WTC11 (cell line): ENCODE data around the gene ATP5PB. TPM values are rescaled to one million over a fixed set of nuclear protein-coding genes. Genes with fewer than 3 reads are reported as not detected.

Experiments
- ATAC-seq: fragments of 200-7000 bp; cut with Tn5 transposase; 2 replicates; pipeline ENCODE4 v1.10.0; 2021; ENCODE audit warnings: mild to moderate bottlenecking, moderate library complexity
- CTCF ChIA-PET: fragments of 300-600 bp; sonication (Branson Sonifier 250); formaldehyde crosslinking; loops from one replicate; lab custom pipeline; 2021; ENCODE audit warnings: antibody characterized with exemption; lab: Charles Lee
- POLR2A ChIA-PET: fragments of 350-600 bp; sonication (Branson Sonifier 250); formaldehyde crosslinking; loops from one replicate; lab custom pipeline; 2021; ENCODE audit warnings: antibody characterized with exemption; lab: Charles Lee
- DNase-seq: peaks from one replicate; pipeline ENCODE4 v3.0.0; 2021; ENCODE audit warnings: low spot score
- H3K27ac Mint-ChIP-seq: 2 replicates; pipeline ENCODE4 v1.8.0; 2021; ENCODE audit warnings: mixed read lengths
- H3K27me3 Mint-ChIP-seq: 2 replicates; pipeline ENCODE4 v1.8.0; 2021; ENCODE audit warnings: low read depth, mild to moderate bottlenecking, moderate library complexity, mixed read lengths
- H3K36me3 Mint-ChIP-seq: 2 replicates; pipeline ENCODE4 v1.8.0; 2021; ENCODE audit warnings: mixed read lengths
- H3K4me1 Mint-ChIP-seq: 2 replicates; pipeline ENCODE4 v1.8.0; 2022; ENCODE audit warnings: mixed read lengths
- H3K4me3 Mint-ChIP-seq: 2 replicates; pipeline ENCODE4 v1.8.0; 2021; ENCODE audit warnings: mild to moderate bottlenecking, moderate library complexity, mixed read lengths
- H3K9me3 Mint-ChIP-seq: 2 replicates; pipeline ENCODE4 v1.8.0; 2021; ENCODE audit warnings: mixed read lengths
- GABPB1 ChIP-seq: sonication (generic); formaldehyde crosslinking; IDR thresholded peaks from 2 replicates; pipeline ENCODE4 v1.8.1; 2023; ENCODE audit warnings: mild to moderate bottlenecking, missing genetic modification reagents
- JUN ChIP-seq: sonication (generic); formaldehyde crosslinking; IDR thresholded peaks from 2 replicates; pipeline ENCODE4 v1.8.0; 2023; ENCODE audit warnings: mild to moderate bottlenecking, missing genetic modification reagents
- TCF7 ChIP-seq: sonication (generic); formaldehyde crosslinking; IDR thresholded peaks from 2 replicates; pipeline ENCODE4 v1.8.0; 2022; ENCODE audit warnings: mild to moderate bottlenecking, low read depth, missing genetic modification reagents, moderate library complexity
- TEAD1 ChIP-seq: sonication (generic); formaldehyde crosslinking; IDR thresholded peaks from 2 replicates; pipeline ENCODE4 v1.8.0; 2022; ENCODE audit warnings: mild to moderate bottlenecking, missing genetic modification reagents
- total RNA-seq: library from RNA; stranded (reverse); gene quantifications from 3 replicates; pipeline ENCODE4 v1.2.3, GENCODE V29; 2021
- TF ChIP-seq, protein P1 (sequence below): sonication (generic); formaldehyde crosslinking; conservative IDR thresholded peaks from 2 replicates; pipeline ENCODE4 v1.8.1; 2022; ENCODE audit warnings: mild to moderate bottlenecking, missing genetic modification reagents
- TF ChIP-seq, protein P2 (sequence below): sonication (generic); formaldehyde crosslinking; IDR thresholded peaks from 2 replicates; pipeline ENCODE4 v1.8.0; 2022; ENCODE audit warnings: mild to moderate bottlenecking, missing genetic modification reagents
- TF ChIP-seq, protein P3 (sequence below): sonication (generic); formaldehyde crosslinking; IDR thresholded peaks from 2 replicates; pipeline ENCODE4 v1.8.1; 2023; ENCODE audit warnings: mild to moderate bottlenecking, missing genetic modification reagents, moderate library complexity
- TF ChIP-seq, protein P4 (sequence below): sonication (generic); formaldehyde crosslinking; IDR thresholded peaks from 2 replicates; pipeline ENCODE4 v1.8.1; 2023; ENCODE audit warnings: mild to moderate bottlenecking, missing genetic modification reagents, moderate library complexity
- TF ChIP-seq, protein P5 (sequence below): fragments of 250-450 bp; sonication (Bioruptor Pico); IDR thresholded peaks from 2 replicates; pipeline ENCODE4 v1.9.0; 2021; ENCODE audit warnings: mild to moderate bottlenecking, borderline replicate concordance
- TF ChIP-seq, protein P6 (sequence below): sonication (generic); formaldehyde crosslinking; IDR thresholded peaks from 2 replicates; pipeline ENCODE4 v1.8.0; 2022; ENCODE audit warnings: missing genetic modification reagents
- TF ChIP-seq, protein P7 (sequence below): sonication (generic); formaldehyde crosslinking; IDR thresholded peaks from 2 replicates; pipeline ENCODE4 v1.8.0; 2023; ENCODE audit warnings: mild to moderate bottlenecking, missing genetic modification reagents
- TF ChIP-seq, protein P8 (sequence below): fragments of 200-600 bp; IDR thresholded peaks from 2 replicates; pipeline ENCODE4 v1.8.0; 2022; ENCODE audit warnings: antibody characterized with exemption

Gene ATP5PB
- total RNA-seq, 1 experiment from 2014 or later = 284 TPM

DNA sequence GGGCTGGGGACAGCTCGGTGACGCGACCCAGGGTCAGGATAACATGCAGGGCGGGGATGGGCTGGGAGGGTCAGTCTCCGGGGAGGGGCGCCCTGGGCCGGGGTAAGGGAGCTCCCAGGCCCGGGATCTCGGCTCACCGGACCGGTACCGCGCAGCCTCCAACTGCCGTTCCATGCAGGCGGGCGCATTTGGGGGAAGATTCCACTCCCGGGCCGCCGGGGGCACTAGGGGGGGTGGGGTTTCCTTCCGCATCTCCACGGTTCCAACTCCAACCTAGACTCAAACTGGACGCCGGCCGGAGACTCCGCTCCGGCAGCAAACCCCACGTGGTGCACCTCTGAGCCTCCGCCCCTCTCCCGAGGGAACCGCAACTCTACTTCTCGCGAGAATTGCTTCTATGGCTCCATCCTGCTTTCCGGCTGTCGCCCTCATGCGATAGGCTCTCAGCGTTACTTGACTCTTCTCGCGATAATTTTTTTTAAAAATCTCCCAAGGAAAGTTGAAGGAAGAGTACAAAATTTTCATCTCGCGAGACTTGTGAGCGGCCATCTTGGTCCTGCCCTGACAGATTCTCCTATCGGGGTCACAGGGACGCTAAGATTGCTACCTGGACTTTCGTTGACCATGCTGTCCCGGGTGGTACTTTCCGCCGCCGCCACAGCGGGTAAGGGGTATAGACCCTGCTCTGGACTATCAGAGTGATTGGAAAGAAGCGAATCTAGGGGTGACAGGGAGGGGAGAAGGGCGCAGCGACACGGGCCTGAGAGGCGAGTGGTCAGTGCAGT is at the start of gene ATP5PB, which contains the start of gene WDR77 (continued):
- TF ChIP-seq, protein P1, sequence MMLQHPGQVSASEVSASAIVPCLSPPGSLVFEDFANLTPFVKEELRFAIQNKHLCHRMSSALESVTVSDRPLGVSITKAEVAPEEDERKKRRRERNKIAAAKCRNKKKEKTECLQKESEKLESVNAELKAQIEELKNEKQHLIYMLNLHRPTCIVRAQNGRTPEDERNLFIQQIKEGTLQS (CRISPR knock-in tag) = no peak
- TF ChIP-seq, protein P2, sequence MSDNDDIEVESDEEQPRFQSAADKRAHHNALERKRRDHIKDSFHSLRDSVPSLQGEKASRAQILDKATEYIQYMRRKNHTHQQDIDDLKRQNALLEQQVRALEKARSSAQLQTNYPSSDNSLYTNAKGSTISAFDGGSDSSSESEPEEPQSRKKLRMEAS (CRISPR knock-in tag) = peak; percentile 71
- TF ChIP-seq TCF7 (CRISPR knock-in tag) (no peak), TEAD1 (CRISPR knock-in tag) (no peak), GABPB1 (CRISPR knock-in tag) (no peak), JUN (CRISPR knock-in tag) (no peak)
- TF ChIP-seq, protein P3, sequence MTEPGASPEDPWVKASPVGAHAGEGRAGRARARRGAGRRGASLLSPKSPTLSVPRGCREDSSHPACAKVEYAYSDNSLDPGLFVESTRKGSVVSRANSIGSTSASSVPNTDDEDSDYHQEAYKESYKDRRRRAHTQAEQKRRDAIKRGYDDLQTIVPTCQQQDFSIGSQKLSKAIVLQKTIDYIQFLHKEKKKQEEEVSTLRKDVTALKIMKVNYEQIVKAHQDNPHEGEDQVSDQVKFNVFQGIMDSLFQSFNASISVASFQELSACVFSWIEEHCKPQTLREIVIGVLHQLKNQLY = no peak
- TF ChIP-seq, protein P4, sequence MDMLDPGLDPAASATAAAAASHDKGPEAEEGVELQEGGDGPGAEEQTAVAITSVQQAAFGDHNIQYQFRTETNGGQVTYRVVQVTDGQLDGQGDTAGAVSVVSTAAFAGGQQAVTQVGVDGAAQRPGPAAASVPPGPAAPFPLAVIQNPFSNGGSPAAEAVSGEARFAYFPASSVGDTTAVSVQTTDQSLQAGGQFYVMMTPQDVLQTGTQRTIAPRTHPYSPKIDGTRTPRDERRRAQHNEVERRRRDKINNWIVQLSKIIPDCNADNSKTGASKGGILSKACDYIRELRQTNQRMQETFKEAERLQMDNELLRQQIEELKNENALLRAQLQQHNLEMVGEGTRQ (CRISPR knock-in tag) = peak; percentile 84
- TF ChIP-seq, protein P5, sequence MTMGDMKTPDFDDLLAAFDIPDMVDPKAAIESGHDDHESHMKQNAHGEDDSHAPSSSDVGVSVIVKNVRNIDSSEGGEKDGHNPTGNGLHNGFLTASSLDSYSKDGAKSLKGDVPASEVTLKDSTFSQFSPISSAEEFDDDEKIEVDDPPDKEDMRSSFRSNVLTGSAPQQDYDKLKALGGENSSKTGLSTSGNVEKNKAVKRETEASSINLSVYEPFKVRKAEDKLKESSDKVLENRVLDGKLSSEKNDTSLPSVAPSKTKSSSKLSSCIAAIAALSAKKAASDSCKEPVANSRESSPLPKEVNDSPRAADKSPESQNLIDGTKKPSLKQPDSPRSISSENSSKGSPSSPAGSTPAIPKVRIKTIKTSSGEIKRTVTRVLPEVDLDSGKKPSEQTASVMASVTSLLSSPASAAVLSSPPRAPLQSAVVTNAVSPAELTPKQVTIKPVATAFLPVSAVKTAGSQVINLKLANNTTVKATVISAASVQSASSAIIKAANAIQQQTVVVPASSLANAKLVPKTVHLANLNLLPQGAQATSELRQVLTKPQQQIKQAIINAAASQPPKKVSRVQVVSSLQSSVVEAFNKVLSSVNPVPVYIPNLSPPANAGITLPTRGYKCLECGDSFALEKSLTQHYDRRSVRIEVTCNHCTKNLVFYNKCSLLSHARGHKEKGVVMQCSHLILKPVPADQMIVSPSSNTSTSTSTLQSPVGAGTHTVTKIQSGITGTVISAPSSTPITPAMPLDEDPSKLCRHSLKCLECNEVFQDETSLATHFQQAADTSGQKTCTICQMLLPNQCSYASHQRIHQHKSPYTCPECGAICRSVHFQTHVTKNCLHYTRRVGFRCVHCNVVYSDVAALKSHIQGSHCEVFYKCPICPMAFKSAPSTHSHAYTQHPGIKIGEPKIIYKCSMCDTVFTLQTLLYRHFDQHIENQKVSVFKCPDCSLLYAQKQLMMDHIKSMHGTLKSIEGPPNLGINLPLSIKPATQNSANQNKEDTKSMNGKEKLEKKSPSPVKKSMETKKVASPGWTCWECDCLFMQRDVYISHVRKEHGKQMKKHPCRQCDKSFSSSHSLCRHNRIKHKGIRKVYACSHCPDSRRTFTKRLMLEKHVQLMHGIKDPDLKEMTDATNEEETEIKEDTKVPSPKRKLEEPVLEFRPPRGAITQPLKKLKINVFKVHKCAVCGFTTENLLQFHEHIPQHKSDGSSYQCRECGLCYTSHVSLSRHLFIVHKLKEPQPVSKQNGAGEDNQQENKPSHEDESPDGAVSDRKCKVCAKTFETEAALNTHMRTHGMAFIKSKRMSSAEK = no peak

DNA sequence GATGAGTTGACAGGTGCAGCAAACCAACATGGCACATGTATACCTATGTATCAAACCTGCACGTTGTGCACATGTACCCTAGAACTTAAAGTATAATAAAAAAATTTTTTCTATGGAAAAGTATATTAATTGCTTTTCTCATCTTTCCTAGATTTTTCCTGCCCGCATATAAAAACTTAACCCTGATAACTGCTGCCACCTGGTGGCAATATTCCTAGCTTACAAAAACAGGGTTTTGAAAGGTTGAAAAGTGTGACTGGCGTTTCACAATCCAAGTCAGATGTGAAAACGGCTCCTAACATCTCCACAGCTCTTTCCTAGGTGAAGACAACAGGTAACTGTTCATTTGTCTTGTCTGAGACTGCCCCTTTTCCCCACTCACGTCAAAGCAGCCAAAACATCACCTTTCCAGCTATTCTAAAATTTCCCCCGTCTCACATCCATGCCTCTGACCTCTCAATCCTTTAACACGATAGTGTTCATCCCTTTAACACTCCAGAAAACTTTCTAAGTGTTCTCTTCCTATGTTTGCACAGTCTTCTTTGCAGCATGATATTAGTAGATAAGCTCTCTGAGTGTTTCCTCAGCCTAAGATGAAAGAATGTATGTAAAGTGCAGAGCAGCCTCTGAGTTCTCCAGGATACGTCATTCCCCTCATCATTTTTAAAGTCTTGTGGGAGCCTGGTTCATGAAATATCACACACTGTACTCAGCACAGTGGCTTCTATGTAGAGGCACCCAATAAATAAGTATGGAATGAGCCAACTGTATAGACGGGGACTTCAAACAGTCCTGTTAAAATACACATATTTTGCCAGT is 49.3 kb upstream of the ATP5PB start:
- Mint-ChIP-seq H3K4me3 (no peak overlapping the region), H3K27me3 (no peaks in the 10 kb centered on the region; the same call in 1 of the 2 replicates), H3K9me3 (peaks cover 12% of the 10 kb centered on the region; the same call in 1 of the 2 replicates), H3K27ac (no peak overlapping the region), H3K36me3 (no peaks in the 10 kb centered on the region), H3K4me1 (no peaks in the 10 kb centered on the region)
- ATAC-seq (no peak), DNase-seq (peak; percentile 37)
- CTCF ChIA-PET = interaction anchor here (0.7 to 3.5 kb wide), 16 partner anchors 9 to 619 kb away, joined by 3 to 63 read pairs (median 4); partner anchors contain the start of genes ATP5PB and WDR77
- TF ChIP-seq, protein P6, sequence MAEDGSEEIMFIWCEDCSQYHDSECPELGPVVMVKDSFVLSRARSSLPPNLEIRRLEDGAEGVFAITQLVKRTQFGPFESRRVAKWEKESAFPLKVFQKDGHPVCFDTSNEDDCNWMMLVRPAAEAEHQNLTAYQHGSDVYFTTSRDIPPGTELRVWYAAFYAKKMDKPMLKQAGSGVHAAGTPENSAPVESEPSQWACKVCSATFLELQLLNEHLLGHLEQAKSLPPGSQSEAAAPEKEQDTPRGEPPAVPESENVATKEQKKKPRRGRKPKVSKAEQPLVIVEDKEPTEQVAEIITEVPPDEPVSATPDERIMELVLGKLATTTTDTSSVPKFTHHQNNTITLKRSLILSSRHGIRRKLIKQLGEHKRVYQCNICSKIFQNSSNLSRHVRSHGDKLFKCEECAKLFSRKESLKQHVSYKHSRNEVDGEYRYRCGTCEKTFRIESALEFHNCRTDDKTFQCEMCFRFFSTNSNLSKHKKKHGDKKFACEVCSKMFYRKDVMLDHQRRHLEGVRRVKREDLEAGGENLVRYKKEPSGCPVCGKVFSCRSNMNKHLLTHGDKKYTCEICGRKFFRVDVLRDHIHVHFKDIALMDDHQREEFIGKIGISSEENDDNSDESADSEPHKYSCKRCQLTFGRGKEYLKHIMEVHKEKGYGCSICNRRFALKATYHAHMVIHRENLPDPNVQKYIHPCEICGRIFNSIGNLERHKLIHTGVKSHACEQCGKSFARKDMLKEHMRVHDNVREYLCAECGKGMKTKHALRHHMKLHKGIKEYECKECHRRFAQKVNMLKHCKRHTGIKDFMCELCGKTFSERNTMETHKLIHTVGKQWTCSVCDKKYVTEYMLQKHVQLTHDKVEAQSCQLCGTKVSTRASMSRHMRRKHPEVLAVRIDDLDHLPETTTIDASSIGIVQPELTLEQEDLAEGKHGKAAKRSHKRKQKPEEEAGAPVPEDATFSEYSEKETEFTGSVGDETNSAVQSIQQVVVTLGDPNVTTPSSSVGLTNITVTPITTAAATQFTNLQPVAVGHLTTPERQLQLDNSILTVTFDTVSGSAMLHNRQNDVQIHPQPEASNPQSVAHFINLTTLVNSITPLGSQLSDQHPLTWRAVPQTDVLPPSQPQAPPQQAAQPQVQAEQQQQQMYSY (CRISPR knock-in tag) = no peak
- TF ChIP-seq, protein P7, sequence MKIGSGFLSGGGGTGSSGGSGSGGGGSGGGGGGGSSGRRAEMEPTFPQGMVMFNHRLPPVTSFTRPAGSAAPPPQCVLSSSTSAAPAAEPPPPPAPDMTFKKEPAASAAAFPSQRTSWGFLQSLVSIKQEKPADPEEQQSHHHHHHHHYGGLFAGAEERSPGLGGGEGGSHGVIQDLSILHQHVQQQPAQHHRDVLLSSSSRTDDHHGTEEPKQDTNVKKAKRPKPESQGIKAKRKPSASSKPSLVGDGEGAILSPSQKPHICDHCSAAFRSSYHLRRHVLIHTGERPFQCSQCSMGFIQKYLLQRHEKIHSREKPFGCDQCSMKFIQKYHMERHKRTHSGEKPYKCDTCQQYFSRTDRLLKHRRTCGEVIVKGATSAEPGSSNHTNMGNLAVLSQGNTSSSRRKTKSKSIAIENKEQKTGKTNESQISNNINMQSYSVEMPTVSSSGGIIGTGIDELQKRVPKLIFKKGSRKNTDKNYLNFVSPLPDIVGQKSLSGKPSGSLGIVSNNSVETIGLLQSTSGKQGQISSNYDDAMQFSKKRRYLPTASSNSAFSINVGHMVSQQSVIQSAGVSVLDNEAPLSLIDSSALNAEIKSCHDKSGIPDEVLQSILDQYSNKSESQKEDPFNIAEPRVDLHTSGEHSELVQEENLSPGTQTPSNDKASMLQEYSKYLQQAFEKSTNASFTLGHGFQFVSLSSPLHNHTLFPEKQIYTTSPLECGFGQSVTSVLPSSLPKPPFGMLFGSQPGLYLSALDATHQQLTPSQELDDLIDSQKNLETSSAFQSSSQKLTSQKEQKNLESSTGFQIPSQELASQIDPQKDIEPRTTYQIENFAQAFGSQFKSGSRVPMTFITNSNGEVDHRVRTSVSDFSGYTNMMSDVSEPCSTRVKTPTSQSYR = no peak
- TF ChIP-seq, protein P8, sequence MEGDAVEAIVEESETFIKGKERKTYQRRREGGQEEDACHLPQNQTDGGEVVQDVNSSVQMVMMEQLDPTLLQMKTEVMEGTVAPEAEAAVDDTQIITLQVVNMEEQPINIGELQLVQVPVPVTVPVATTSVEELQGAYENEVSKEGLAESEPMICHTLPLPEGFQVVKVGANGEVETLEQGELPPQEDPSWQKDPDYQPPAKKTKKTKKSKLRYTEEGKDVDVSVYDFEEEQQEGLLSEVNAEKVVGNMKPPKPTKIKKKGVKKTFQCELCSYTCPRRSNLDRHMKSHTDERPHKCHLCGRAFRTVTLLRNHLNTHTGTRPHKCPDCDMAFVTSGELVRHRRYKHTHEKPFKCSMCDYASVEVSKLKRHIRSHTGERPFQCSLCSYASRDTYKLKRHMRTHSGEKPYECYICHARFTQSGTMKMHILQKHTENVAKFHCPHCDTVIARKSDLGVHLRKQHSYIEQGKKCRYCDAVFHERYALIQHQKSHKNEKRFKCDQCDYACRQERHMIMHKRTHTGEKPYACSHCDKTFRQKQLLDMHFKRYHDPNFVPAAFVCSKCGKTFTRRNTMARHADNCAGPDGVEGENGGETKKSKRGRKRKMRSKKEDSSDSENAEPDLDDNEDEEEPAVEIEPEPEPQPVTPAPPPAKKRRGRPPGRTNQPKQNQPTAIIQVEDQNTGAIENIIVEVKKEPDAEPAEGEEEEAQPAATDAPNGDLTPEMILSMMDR = peak; percentile 69
- POLR2A ChIA-PET = no interaction called here
